MM.1S (cell line): ENCODE results near the gene RAB14.

Source experiments
- DNase-seq: peaks from one replicate; pipeline ENCODE4 v3.0.0-alpha.2; 2015
- H2AFZ ChIP-seq: fragments of 300-600 bp; sonication (generic); 2 replicates; pipeline ENCODE4 v1.6.0; 2016; ENCODE audit warnings: antibody characterized with exemption, low read length
- H3F3A ChIP-seq: fragments of 300-600 bp; sonication (generic); 2 replicates; pipeline ENCODE4 v1.6.1; 2016; ENCODE audit warnings: mild to moderate bottlenecking, antibody characterized with exemption, low read length, moderate library complexity, mixed read lengths; ENCODE audit not compliant: insufficient read depth
- H3K27ac ChIP-seq: fragments of 300-600 bp; sonication (generic); 2 replicates; pipeline ENCODE4 v1.5.1; 2016; ENCODE audit warnings: mild to moderate bottlenecking, low read length
- H3K27me3 ChIP-seq: fragments of 300-600 bp; sonication (generic); replicated peaks from 2 replicates; pipeline ENCODE4 v1.6.0; 2016; ENCODE audit warnings: low read length; ENCODE audit not compliant: insufficient read depth
- H3K36me3 ChIP-seq: fragments of 300-600 bp; sonication (generic); replicated peaks from 2 replicates; pipeline ENCODE4 v1.6.1; 2016; ENCODE audit warnings: mild to moderate bottlenecking, low read length, mixed read lengths; ENCODE audit not compliant: insufficient read depth
- H3K4me1 ChIP-seq: fragments of 300-600 bp; sonication (generic); 2 replicates; pipeline ENCODE4 v1.6.1; 2016; ENCODE audit warnings: low read length, mixed read lengths
- H3K4me2 ChIP-seq: fragments of 300-600 bp; sonication (generic); 2 replicates; pipeline ENCODE4 v1.6.0; 2016; ENCODE audit warnings: low read depth, low read length
- H3K4me3 ChIP-seq: fragments of 300-600 bp; sonication (generic); 2 replicates; pipeline ENCODE4 v1.5.1; 2016; ENCODE audit warnings: low read length, mixed read lengths
- H3K79me2 ChIP-seq: fragments of 300-600 bp; sonication (generic); 2 replicates; pipeline ENCODE4 v1.6.1; 2016; ENCODE audit warnings: mixed run types, low read length, mixed read lengths
- H3K9ac ChIP-seq: fragments of 300-600 bp; sonication (generic); 2 replicates; pipeline ENCODE4 v1.6.1; 2016; ENCODE audit warnings: low read length, mixed read lengths
- H3K9me2 ChIP-seq: fragments of 300-600 bp; sonication (generic); replicated peaks from 2 replicates; pipeline ENCODE4 v1.6.1; 2016; ENCODE audit warnings: mild to moderate bottlenecking, low read length, mixed read lengths; ENCODE audit not compliant: insufficient read depth
- H3K9me3 ChIP-seq: fragments of 300-600 bp; sonication (generic); replicated peaks from 2 replicates; pipeline ENCODE4 v1.6.1; 2016; ENCODE audit warnings: mild to moderate bottlenecking, low read length, mixed read lengths; ENCODE audit not compliant: insufficient read depth
- H4K20me1 ChIP-seq: fragments of 300-600 bp; sonication (generic); 2 replicates; pipeline ENCODE4 v1.6.1; 2016; ENCODE audit warnings: mild to moderate bottlenecking, low read length, moderate library complexity, mixed read lengths; ENCODE audit not compliant: insufficient read depth
- EZH2 ChIP-seq: fragments of 300-600 bp; sonication (generic); optimal IDR thresholded peaks from 2 replicates; pipeline ENCODE3; 2017; ENCODE audit warnings: low read depth, mild to moderate bottlenecking, antibody characterized with exemption, low read length, mixed read lengths
- EZH2phosphoT487 ChIP-seq: fragments of 300-600 bp; sonication (generic); IDR thresholded peaks from 2 replicates; pipeline ENCODE4 v1.6.1; 2018; ENCODE audit warnings: antibody characterized with exemption, low read length
- TF ChIP-seq, protein P1 (sequence below): fragments of 300-600 bp; sonication (generic); IDR thresholded peaks from 2 replicates; pipeline ENCODE4 v1.5.1; 2016; ENCODE audit warnings: antibody characterized with exemption, low read length, mixed read lengths

The RAB14 gene

DNA sequence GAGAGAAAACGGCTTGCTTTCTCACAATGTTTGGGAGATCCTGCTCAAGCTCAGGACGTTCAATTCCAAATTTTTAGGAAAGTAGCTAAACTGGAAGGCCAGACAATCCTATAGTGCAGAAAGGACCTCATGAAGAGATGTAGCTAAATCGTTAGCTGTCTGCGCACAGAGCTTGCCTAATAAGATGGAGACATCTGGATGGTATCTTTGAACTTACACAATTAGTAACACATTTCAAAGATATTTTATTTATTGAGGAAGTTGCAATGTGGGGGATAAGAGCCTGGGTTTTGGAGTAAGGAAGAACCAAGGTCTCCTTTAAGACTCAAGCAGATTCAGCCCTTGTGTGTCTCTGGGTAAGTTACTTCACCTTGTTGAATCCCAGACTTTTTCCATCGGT, 28.6 kb upstream of the RAB14 start:
- no peaks in the 10 kb centered on the region for H3K27me3 ChIP-seq

DNA sequence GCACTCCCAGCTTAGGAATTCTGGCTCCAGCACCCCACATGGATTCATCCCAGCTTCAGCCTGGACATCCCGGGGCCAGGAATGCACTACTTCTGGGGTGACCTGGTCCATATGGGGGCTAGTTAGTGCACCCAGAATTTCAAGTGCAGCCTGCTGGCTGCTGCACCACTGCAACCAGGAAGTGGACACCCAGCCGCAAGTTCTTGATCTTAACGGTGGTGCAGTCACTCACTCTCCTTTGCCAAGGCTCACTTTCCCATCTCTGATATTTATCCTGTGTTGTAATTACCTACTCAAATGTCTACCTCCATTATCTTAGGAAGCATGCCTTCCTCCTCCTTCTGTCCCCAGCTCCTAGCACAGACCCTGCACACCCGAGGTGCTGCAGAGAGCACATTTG, 26.2 kb upstream of the RAB14 start:
- Histone ChIP-seq H3K9me2 (no peaks in the 10 kb centered on the region), H3K4me2 (no peak overlapping the region)
- no peak for DNase-seq

More for the DNA sequence above, 28.6 kb upstream of the RAB14 start:
- Histone ChIP-seq H3K9ac (no peak overlapping the region), H3K79me2 (no peaks in the 10 kb centered on the region), H3K9me2 (no peaks in the 10 kb centered on the region), H2AFZ (no peak overlapping the region), H3K4me3 (no peak overlapping the region), H3F3A (no peaks in the 10 kb centered on the region), H3K4me1 (no peaks in the 10 kb centered on the region), H4K20me1 (no peaks in the 10 kb centered on the region), H3K4me2 (no peak overlapping the region), H3K9me3 (no peaks in the 10 kb centered on the region), H3K36me3 (no peaks in the 10 kb centered on the region), H3K27ac (no peak overlapping the region)
- DNase-seq, result no peak
- TF ChIP-seq, protein P1, sequence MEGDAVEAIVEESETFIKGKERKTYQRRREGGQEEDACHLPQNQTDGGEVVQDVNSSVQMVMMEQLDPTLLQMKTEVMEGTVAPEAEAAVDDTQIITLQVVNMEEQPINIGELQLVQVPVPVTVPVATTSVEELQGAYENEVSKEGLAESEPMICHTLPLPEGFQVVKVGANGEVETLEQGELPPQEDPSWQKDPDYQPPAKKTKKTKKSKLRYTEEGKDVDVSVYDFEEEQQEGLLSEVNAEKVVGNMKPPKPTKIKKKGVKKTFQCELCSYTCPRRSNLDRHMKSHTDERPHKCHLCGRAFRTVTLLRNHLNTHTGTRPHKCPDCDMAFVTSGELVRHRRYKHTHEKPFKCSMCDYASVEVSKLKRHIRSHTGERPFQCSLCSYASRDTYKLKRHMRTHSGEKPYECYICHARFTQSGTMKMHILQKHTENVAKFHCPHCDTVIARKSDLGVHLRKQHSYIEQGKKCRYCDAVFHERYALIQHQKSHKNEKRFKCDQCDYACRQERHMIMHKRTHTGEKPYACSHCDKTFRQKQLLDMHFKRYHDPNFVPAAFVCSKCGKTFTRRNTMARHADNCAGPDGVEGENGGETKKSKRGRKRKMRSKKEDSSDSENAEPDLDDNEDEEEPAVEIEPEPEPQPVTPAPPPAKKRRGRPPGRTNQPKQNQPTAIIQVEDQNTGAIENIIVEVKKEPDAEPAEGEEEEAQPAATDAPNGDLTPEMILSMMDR, result no peak
- TF ChIP-seq EZH2, result no peak
- TF ChIP-seq EZH2phosphoT487, result no peak

DNA sequence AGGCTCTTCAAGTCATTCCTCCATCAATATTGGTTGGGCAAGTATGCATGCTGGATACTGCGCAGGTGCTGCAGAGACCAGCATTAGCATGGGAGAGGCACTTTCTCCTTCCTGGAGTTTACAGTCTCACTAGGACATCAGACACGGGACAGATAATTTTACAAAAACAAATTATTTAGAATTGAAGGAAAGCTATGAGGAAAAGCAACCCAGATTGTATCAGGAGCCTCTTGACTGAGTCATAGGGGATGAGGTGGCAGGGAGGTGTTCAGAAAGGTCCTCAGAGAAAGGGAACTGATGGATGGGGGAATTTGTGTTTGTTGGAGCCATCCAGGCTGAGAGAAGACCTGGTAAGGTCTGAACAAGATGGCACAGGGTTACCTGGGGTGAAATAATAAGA, 24.5 kb upstream of the RAB14 start:
- Histone ChIP-seq H3K27me3 (no peaks in the 10 kb centered on the region), H3K4me3 (no peak overlapping the region), H3K36me3 (no peaks in the 10 kb centered on the region), H3K9me3 (no peaks in the 10 kb centered on the region), H3K27ac (no peak overlapping the region), H3K79me2 (no peaks in the 10 kb centered on the region), H3K9me2 (no peaks in the 10 kb centered on the region), H4K20me1 (no peaks in the 10 kb centered on the region), H3F3A (no peaks in the 10 kb centered on the region), H3K9ac (no peak overlapping the region), H2AFZ (no peak overlapping the region), H3K4me1 (no peaks in the 10 kb centered on the region), H3K4me2 (no peak overlapping the region)
- DNase-seq, result no peak
- TF ChIP-seq, protein P1, result no peak
- no peak for TF ChIP-seq EZH2
- no peak for TF ChIP-seq EZH2phosphoT487

More for the DNA sequence above, 26.2 kb upstream of the RAB14 start:
- H3K36me3 ChIP-seq, result no peaks in the 10 kb centered on the region
- H2AFZ ChIP-seq, result no peak overlapping the region
- H3K79me2 ChIP-seq, result no peaks in the 10 kb centered on the region
- H3F3A ChIP-seq, result no peaks in the 10 kb centered on the region
- TF ChIP-seq EZH2, result no peak
- TF ChIP-seq, protein P1, result no peak
- no peak for TF ChIP-seq EZH2phosphoT487
- H4K20me1 ChIP-seq, result no peaks in the 10 kb centered on the region
- H3K4me3 ChIP-seq, result no peak overlapping the region
- no peaks in the 10 kb centered on the region for H3K4me1 ChIP-seq
- H3K9me3 ChIP-seq, result no peaks in the 10 kb centered on the region
- no peak overlapping the region for H3K27ac ChIP-seq
- no peaks in the 10 kb centered on the region for H3K27me3 ChIP-seq
- H3K9ac ChIP-seq, result no peak overlapping the region
